HEK293 (cell line): Measurements from ENCODE around the gene SLC26A11.

Source experiments
- BCL11A ChIP-seq: fragments of 450-650 bp; formaldehyde crosslinking; IDR thresholded peaks from 2 replicates; pipeline ENCODE4 v1.5.1; 2016; ENCODE audit warnings: low read depth, missing biosample characterization, missing genetic modification characterization
- CTCF ChIP-seq: fragments of 450-650 bp; formaldehyde crosslinking; IDR thresholded peaks from 2 replicates; pipeline ENCODE4 v1.5.1; 2016; ENCODE audit warnings: missing biosample characterization, missing genetic modification characterization
- GLI4 ChIP-seq: fragments of 450-650 bp; formaldehyde crosslinking; IDR thresholded peaks from 2 replicates; pipeline ENCODE4 v1.5.1; 2016; ENCODE audit warnings: missing biosample characterization, missing genetic modification characterization
- KLF9 ChIP-seq: fragments of 450-650 bp; formaldehyde crosslinking; IDR thresholded peaks from 2 replicates; pipeline ENCODE4 v1.5.1; 2016; ENCODE audit warnings: missing biosample characterization, missing genetic modification characterization, low read depth
- MYNN ChIP-seq: fragments of 450-650 bp; formaldehyde crosslinking; IDR thresholded peaks from 2 replicates; pipeline ENCODE4 v1.5.1; 2016; ENCODE audit warnings: missing biosample characterization, missing genetic modification characterization, borderline replicate concordance
- ZBTB1 ChIP-seq: fragments of 450-650 bp; formaldehyde crosslinking; IDR thresholded peaks from 2 replicates; pipeline ENCODE4 v1.5.1; 2016; ENCODE audit warnings: missing biosample characterization, missing genetic modification characterization
- ZBTB20 ChIP-seq: fragments of 450-650 bp; formaldehyde crosslinking; IDR thresholded peaks from 2 replicates; pipeline ENCODE4 v1.5.1; 2016; ENCODE audit warnings: missing biosample characterization, missing genetic modification characterization
- ZNF133 ChIP-seq: fragments of 450-650 bp; formaldehyde crosslinking; IDR thresholded peaks from 2 replicates; pipeline ENCODE4 v1.5.1; 2016; ENCODE audit warnings: missing biosample characterization, missing genetic modification characterization
- ZNF184 ChIP-seq: fragments of 450-650 bp; IDR thresholded peaks from 2 replicates; pipeline ENCODE4 v1.5.1; 2018; ENCODE audit warnings: missing biosample characterization, mild to moderate bottlenecking, missing genetic modification characterization
- ZNF239 ChIP-seq: fragments of 450-650 bp; formaldehyde crosslinking; IDR thresholded peaks from 2 replicates; pipeline ENCODE4 v1.5.1; 2016; ENCODE audit warnings: missing biosample characterization, missing genetic modification characterization
- ZNF488 ChIP-seq: fragments of 450-650 bp; formaldehyde crosslinking; IDR thresholded peaks from 2 replicates; pipeline ENCODE4 v1.5.1; 2016; ENCODE audit warnings: missing biosample characterization, missing genetic modification characterization
- ZNF510 ChIP-seq: fragments of 450-650 bp; formaldehyde crosslinking; IDR thresholded peaks from 2 replicates; pipeline ENCODE4 v1.5.1; 2018; ENCODE audit warnings: mild to moderate bottlenecking, missing genetic modification characterization, missing biosample characterization; ENCODE audit not compliant: insufficient replicate concordance

GRCh38 chr17:80257716-80258213 lies 37.5 kb downstream of the SLC26A11 start:
- TF ChIP-seq ZNF239 (tag by site-specific recombination): no peak
- TF ChIP-seq CTCF (tag by site-specific recombination): no peak
- TF ChIP-seq BCL11A (tag by site-specific recombination): no peak
- TF ChIP-seq ZBTB1 (tag by site-specific recombination): no peak
- no peak for TF ChIP-seq ZNF510
- TF ChIP-seq ZNF488 (tag by site-specific recombination): no peak
- no peak for TF ChIP-seq ZNF133 (tag by site-specific recombination)
- TF ChIP-seq MYNN (tag by site-specific recombination): no peak
- no peak for TF ChIP-seq KLF9 (tag by site-specific recombination)
- no peak for TF ChIP-seq GLI4 (tag by site-specific recombination)
- no peak for TF ChIP-seq ZNF184
- peak; percentile 18; the same call in 1 of the 2 replicates for TF ChIP-seq ZBTB20 (tag by site-specific recombination)
